Stimulated activated naive CD4-positive, alpha-beta T cell (primary cell): ENCODE measurements around the gene SAP30.

ENCODE experiments used
- DNase-seq, 6 experiments: peaks; one replicate each; lab custom pipeline; 2025; lab: John Stamatoyannopoulos, UW

SAP30 gene

DNA sequence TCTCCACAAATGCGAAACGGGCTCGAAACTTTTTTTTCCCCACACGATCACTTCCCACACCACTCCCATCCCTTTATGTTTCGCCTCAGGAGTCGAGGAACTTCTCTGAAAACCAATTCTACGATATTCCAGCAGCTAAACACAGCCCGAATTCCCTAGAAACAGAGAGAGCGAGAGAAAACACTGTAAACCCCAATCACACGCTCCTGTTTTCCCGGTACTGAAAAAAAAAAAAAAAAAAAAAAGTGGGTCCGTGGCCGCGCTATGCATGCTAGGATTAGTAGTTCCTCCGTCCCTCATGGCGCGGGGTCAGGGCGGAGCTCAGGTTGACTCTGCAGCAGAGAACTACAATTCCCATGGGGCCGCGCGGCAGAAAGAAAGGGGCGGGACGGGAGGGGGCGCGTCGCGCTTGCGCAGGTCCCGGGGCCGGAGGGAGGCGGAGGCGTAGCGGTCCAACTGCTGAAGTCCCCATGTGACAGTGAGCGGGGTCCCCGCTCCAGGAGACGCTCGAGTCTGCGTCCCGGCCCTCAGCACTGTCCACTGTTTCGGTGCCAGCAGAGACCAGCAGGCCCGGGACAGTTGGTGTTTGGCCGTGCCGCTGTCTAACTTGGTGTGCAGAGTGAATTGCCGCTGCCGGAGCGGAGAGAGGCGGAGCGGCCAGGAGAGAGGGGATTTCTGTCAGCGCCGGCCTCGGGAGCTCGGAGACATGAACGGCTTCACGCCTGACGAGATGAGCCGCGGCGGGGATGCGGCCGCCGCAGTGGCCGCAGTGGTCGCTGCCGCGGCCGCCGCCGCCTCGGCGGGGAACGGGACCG lies at the start of gene SAP30:
SAP30 (plus strand) TSS at position 478 of the 815 bp plus-strand sequence; CDS start at position 707, 229 bp downstream.
- DNase-seq, result peak; percentile 92 to 97 (median 96)

GRCh38 chr4:173325007-173325736 lies 45.6 kb upstream of the SAP30 start:
- no peak for DNase-seq

- DNase-seq, result no peak
These were observed 42.4 kb upstream of the SAP30 start for GRCh38 chr4:173328236-173328901.

DNA sequence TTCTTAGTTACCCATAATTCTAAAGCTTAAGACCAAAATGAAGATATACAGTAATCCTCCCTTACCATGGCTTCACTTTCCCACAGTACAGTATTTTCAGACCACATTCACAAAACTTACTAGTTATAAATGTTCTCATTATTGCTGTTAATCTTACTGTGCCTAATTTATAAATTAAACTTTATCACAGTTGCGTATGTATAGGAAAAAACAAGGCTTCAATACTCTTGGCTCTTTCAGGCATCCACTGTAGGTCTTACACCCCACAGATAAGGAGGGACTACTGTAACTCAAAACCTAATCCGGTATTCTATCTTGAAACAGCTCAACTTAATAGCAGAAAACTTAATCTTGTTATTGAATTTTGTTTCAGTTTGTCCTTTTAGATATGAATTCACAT lies 40.2 kb upstream of the SAP30 start:
- no peak for DNase-seq

GRCh38 chr4:173332021-173332487 lies 38.7 kb upstream of the SAP30 start:
- DNase-seq, result no peak

- DNase-seq, result peak in 3 of 6 experiments; percentile 41 to 43 (median 42)
These were observed 37.6 kb upstream of the SAP30 start for GRCh38 chr4:173332963-173333657.

DNA sequence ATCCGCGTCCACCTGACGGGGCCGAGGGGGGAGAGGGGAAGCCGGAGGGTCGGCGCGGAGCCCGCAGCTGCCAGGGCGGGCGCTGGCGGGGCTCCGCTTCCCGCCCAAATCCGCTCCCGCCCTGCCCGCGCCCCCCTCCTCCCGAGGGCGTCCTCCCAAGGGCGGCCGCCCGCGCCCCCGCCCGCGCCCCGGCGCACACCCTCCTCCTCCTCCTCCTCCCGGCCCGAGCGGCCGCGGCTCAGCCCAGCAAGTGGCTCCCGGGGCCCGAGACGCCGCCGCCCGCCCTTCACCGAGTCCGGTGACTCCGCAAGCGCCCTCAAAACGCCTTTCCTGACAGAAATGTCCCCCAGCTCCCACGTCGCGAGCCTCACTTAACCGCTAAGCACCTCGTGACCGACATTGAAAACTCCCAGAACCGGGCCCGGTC lies 37.1 kb upstream of the SAP30 start:
- DNase-seq, result peak in 3 of 6 experiments; percentile 33 to 45 (median 40)

GRCh38 chr4:173334085-173334890 lies 36.5 kb upstream of the SAP30 start, which contains the start of gene HMGB2:
Gene HMGB2 (minus strand): TSS chr4:173334358. CDS start chr4:173333649, 709 bp downstream.
- peak; percentile 98 to 100 (median 100) for DNase-seq

DNA sequence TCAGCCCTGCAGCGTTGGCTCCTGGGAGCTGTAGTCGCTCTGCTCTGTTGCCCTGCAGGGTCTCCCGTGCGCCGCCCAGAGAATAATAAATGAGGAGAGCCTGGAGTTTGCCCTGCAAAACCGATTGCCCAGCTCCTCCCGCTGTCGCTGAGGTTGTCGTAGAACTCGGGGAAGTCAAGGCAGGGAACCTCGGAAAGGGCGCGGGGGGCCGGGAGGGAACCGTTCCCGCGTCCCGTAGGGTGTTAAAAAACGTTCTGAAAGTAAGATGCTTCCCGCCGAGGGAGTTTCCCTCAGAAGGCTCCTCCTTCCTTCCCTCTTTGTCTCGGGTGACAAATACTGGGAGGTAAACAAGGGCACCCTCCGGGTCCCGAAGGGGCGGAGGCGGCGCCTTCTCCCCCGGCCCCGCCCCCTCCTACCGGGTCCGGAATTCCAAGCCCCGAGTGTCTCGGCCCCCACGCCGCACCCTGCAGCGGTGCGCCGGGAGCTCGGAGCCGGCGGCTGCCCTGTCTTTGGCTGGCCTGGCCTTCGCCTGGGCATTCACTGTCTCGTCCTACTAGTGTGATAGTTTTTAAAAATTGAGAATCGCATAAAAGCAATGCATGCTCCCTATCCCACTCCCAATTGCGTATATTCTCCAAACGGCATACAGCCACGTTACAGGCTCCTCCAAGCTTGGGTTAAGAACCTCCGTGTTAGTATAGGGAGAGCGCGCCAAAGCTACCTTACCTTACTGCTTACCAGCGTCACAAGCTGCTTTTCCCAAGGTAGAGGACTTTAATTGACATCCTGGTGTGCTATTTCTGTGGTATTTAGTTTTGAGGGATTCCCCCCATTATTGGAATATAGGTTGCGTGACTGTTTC lies 35.6 kb upstream of the SAP30 start:
- peak in 3 of 6 experiments; percentile 9 to 36 (median 12) for DNase-seq

- DNase-seq, result no peak
These were observed 33.3 kb upstream of the SAP30 start for GRCh38 chr4:173337463-173337862.

- DNase-seq, result no peak
These were observed 26.8 kb upstream of the SAP30 start for GRCh38 chr4:173343832-173344397.

GRCh38 chr4:173345648-173346047 lies 25.1 kb upstream of the SAP30 start:
- DNase-seq, result no peak

GRCh38 chr4:173346074-173346473 lies 24.7 kb upstream of the SAP30 start:
- DNase-seq, result no peak

GRCh38 chr4:173347467-173347866 lies 23.3 kb upstream of the SAP30 start:
- no peak for DNase-seq

DNA sequence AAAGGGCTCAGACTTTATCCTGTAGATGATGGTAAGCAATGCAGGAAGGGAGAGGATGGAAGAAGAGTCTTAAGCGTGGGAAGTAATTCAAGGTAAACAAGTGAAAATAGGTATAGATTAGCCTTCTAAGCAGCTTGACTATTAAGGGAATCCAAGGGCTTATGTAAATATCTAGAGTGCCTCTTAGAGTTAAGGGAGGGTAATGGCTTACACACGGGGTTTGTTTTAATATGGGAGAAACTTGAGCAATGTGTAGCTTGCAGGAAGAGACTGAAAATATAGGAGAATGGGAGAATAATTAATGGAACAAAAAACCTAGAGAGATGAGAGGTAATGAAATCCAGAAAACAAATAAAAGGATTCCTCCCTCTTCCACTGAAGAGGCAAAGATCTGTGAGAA lies 12.8 kb upstream of the SAP30 start:
- no peak for DNase-seq

GRCh38 chr4:173360587-173361221 lies 10.1 kb upstream of the SAP30 start:
- no peak for DNase-seq

DNA sequence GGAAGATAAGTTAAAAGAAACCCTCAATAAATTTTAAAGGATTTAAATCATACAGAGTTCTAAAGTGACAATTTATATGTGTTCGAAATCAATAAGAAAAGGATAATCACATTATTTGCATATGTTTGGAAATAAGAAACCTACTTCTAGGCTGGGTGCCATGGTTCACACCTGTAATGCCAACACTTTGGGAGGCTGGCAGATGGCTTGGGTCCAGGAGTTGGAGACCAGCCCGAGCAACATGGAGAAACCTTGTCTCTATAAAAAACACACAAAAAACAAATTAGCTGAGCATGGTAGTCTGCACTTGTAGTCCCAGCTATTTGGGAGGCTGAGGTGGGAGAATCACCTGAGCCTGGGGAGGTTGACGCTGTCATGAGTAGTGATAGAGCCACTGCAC lies 8.1 kb upstream of the SAP30 start:
- no peak for DNase-seq

- DNase-seq, result no peak
These were observed 5.3 kb upstream of the SAP30 start for GRCh38 chr4:173365359-173365996.
